ENCODE measurements around the gene RBM28. TPM values are rescaled to one million over a fixed set of nuclear protein-coding genes. Genes with fewer than 3 reads are reported as not detected.

The RBM28 gene
- total RNA-seq, 1 experiment from 2014 or later = 63.8 TPM

GRCh38 chr7:128390871-128391565 lies 47.3 kb upstream of the RBM28 start:
- no TSS peak for BruUV-seq (replicated peaks)
- CTCF ChIA-PET = interaction anchor here (0.6 to 14.9 kb wide), 10 partner anchors 8 to 68 kb away, joined by 3 to 372 read pairs (median 3); partner anchors contain the start of gene RBM28
- H3K36me3 Mint-ChIP-seq (ENCODE audit: insufficient read depth, unreplicated experiment) = peaks cover 15% of the 10 kb centered on the region
- peaks cover 6% of the 10 kb centered on the region for H3K4me1 Mint-ChIP-seq (ENCODE audit: insufficient read depth, unreplicated experiment)
- DNase-seq (ENCODE audit: unreplicated experiment) = no peak
- no peaks in the 10 kb centered on the region for H3K27me3 Mint-ChIP-seq (ENCODE audit: insufficient read depth, unreplicated experiment)
- H3K4me3 Mint-ChIP-seq (ENCODE audit: unreplicated experiment) = no peak overlapping the region
- no peak overlapping the region for H3K27ac Mint-ChIP-seq (ENCODE audit: low read depth, unreplicated experiment)
- POLR2A ChIA-PET = interaction anchor here (0.7 kb wide), 1 partner anchor 44 kb away, joined by 4 read pairs; no protein-coding TSS in a partner anchor
- no peak for TF ChIP-seq CTCF (IDR thresholded peaks at IDR 0.05; ENCODE audit: unreplicated experiment)
- intact Hi-C loops (cut with micrococcal nuclease) = no loop called here
- no peaks in the 10 kb centered on the region for H3K9me3 Mint-ChIP-seq (ENCODE audit: unreplicated experiment)

- no peak for TF ChIP-seq CTCF (IDR thresholded peaks at IDR 0.05; ENCODE audit: unreplicated experiment)
- peaks cover 9% of the 10 kb centered on the region for H3K36me3 Mint-ChIP-seq (ENCODE audit: insufficient read depth, unreplicated experiment)
- no peaks in the 10 kb centered on the region for H3K27me3 Mint-ChIP-seq (ENCODE audit: insufficient read depth, unreplicated experiment)
- intact Hi-C loops (cut with micrococcal nuclease) = loop anchor here (10.0 kb wide), 1 partner anchor 835 kb away; no protein-coding TSS in a partner anchor
- ChIA-PET CTCF (interaction anchor here (0.7 to 14.9 kb wide), 8 partner anchors 9 to 42 kb away, joined by 3 to 372 read pairs (median 21); partner anchors contain the start of gene RBM28), POLR2A (no interaction called here)
- H3K27ac Mint-ChIP-seq (ENCODE audit: low read depth, unreplicated experiment) = no peak overlapping the region
- peaks cover 6% of the 10 kb centered on the region for H3K4me1 Mint-ChIP-seq (ENCODE audit: insufficient read depth, unreplicated experiment)
- H3K9me3 Mint-ChIP-seq (ENCODE audit: unreplicated experiment) = no peaks in the 10 kb centered on the region
- H3K4me3 Mint-ChIP-seq (ENCODE audit: unreplicated experiment) = no peak overlapping the region
- no TSS peak for BruUV-seq (replicated peaks)
- no peak for DNase-seq (ENCODE audit: unreplicated experiment)
These were observed 46.1 kb upstream of the RBM28 start for GRCh38 chr7:128389618-128390329.

GRCh38 chr7:128389085-128389617 lies 45.4 kb upstream of the RBM28 start:
- no peak for DNase-seq (ENCODE audit: unreplicated experiment)
- Mint-ChIP-seq H3K27me3 (ENCODE audit: insufficient read depth, unreplicated experiment) (no peaks in the 10 kb centered on the region), H3K36me3 (ENCODE audit: insufficient read depth, unreplicated experiment) (peaks cover 3% of the 10 kb centered on the region), H3K4me1 (ENCODE audit: insufficient read depth, unreplicated experiment) (peaks cover 6% of the 10 kb centered on the region), H3K4me3 (ENCODE audit: unreplicated experiment) (no peak overlapping the region), H3K9me3 (ENCODE audit: unreplicated experiment) (no peaks in the 10 kb centered on the region), H3K27ac (ENCODE audit: low read depth, unreplicated experiment) (no peak overlapping the region)
- POLR2A ChIA-PET = no interaction called here
- BruUV-seq (replicated peaks) = no TSS peak
- CTCF ChIA-PET = interaction anchor here (0.6 to 14.9 kb wide), 9 partner anchors 10 to 1585 kb away, joined by 3 to 372 read pairs (median 8); partner anchors contain the start of gene RBM28
- intact Hi-C loops (cut with micrococcal nuclease) = loop anchor here (10.0 kb wide), 1 partner anchor 834 kb away; no protein-coding TSS in a partner anchor
- no peak for TF ChIP-seq CTCF (IDR thresholded peaks at IDR 0.05; ENCODE audit: unreplicated experiment)

- H3K9me3 Mint-ChIP-seq (ENCODE audit: unreplicated experiment) = no peaks in the 10 kb centered on the region
- ChIA-PET POLR2A (interaction anchor here (1.1 to 3.5 kb wide), 2 partner anchors 39 to 44 kb away, joined by 4 to 18 read pairs; partner anchors contain the start of gene RBM28), CTCF (interaction anchor here (0.6 to 14.9 kb wide), 25 partner anchors 9 to 804 kb away, joined by 3 to 372 read pairs (median 4); partner anchors contain the start of gene RBM28)
- no TSS peak for BruUV-seq (replicated peaks)
- no peaks in the 10 kb centered on the region for H3K36me3 Mint-ChIP-seq (ENCODE audit: insufficient read depth, unreplicated experiment)
- H3K4me3 Mint-ChIP-seq (ENCODE audit: unreplicated experiment) = no peak overlapping the region
- no peaks in the 10 kb centered on the region for H3K27me3 Mint-ChIP-seq (ENCODE audit: insufficient read depth, unreplicated experiment)
- intact Hi-C loops (cut with micrococcal nuclease) = loop anchor here (10.0 kb wide), 1 partner anchor 833 kb away; no protein-coding TSS in a partner anchor
- no peak overlapping the region for H3K27ac Mint-ChIP-seq (ENCODE audit: low read depth, unreplicated experiment)
- peaks cover 11% of the 10 kb centered on the region for H3K4me1 Mint-ChIP-seq (ENCODE audit: insufficient read depth, unreplicated experiment)
- DNase-seq (ENCODE audit: unreplicated experiment) = no peak
- no peak for TF ChIP-seq CTCF (IDR thresholded peaks at IDR 0.05; ENCODE audit: unreplicated experiment)
These were observed 44.4 kb upstream of the RBM28 start for GRCh38 chr7:128388145-128388485.

Measured in MCF 10A (cell line).